Neuronal stem cell (in vitro differentiated cells): Measurements from ENCODE around the gene UBXN6.

Experiments used
- DNase-seq: peaks from one replicate; pipeline ENCODE4 v3.0.0-alpha.2; 2013; ENCODE audit warnings: low spot score
- H2AFZ ChIP-seq: one replicate; pipeline ENCODE4 v1.6.1; 2013; ENCODE audit warnings: mild to moderate bottlenecking, low read length, inconsistent platforms
- H2AK5ac ChIP-seq: 2 replicates; pipeline ENCODE4 v1.6.1; 2013; ENCODE audit warnings: low read depth, mild to moderate bottlenecking, inconsistent platforms, low read length, moderate library complexity, mixed read lengths
- H2BK120ac ChIP-seq: 2 replicates; pipeline ENCODE4 v1.6.1; 2013; ENCODE audit warnings: low read depth, mild to moderate bottlenecking, inconsistent platforms, low read length, moderate library complexity, mixed read lengths
- H2BK12ac ChIP-seq: one replicate; pipeline ENCODE4 v1.6.1; 2013; ENCODE audit warnings: low read length, inconsistent platforms
- H2BK15ac ChIP-seq: 2 replicates; pipeline ENCODE4 v1.6.1; 2013; ENCODE audit warnings: mild to moderate bottlenecking, low read length, inconsistent platforms, mixed read lengths
- H2BK5ac ChIP-seq: one replicate; pipeline ENCODE4 v1.6.1; 2013; ENCODE audit warnings: inconsistent platforms, mild to moderate bottlenecking, low read length, moderate library complexity
- H3K14ac ChIP-seq: one replicate; pipeline ENCODE4 v1.6.1; 2013; ENCODE audit warnings: low read length, inconsistent platforms
- H3K18ac ChIP-seq: 2 replicates; pipeline ENCODE4 v1.6.1; 2013; ENCODE audit warnings: low read length, inconsistent platforms
- H3K23ac ChIP-seq: 2 replicates; pipeline ENCODE4 v1.6.1; 2013; ENCODE audit warnings: low read depth, mild to moderate bottlenecking, mixed read lengths, low read length, inconsistent platforms; ENCODE audit not compliant: poor library complexity
- H3K27ac ChIP-seq: replicated peaks from 3 replicates; pipeline ENCODE4 v1.5.1; 2013; ENCODE audit warnings: low read length, inconsistent platforms
- H3K27me3 ChIP-seq, 3 experiments: 2 replicates each; pipeline ENCODE4 v1.6.1; 2013; ENCODE audit warnings: low read length in 3 of 3, mild to moderate bottlenecking in 2 of 3, inconsistent platforms in 1 of 3, low read depth in 1 of 3, mixed read lengths in 1 of 3, moderate library complexity in 1 of 3; ENCODE audit not compliant: control insufficient read depth in 3 of 3, insufficient read depth in 3 of 3
- H3K36me3 ChIP-seq, 2 donors: replicated peaks in 1 of 2; 2 replicates each; pipeline ENCODE4 v1.6.1; 2013; ENCODE audit warnings: low read length in 2 of 2; ENCODE audit not compliant: control insufficient read depth in 2 of 2, insufficient read depth in 2 of 2
- H3K4ac ChIP-seq: 2 replicates; pipeline ENCODE4 v1.6.1; 2013; ENCODE audit warnings: inconsistent platforms, mild to moderate bottlenecking, low read length, moderate library complexity
- H3K4me1 ChIP-seq, 2 donors: 1 replicate in 1 of 2; 2 replicates in 1 of 2; pipeline ENCODE4 v1.6.1; 2013; ENCODE audit warnings: low read length in 2 of 2, low read depth in 1 of 2; ENCODE audit not compliant: control insufficient read depth in 2 of 2, insufficient read depth in 1 of 2
- H3K4me2 ChIP-seq: one replicate; pipeline ENCODE4 v1.6.1; 2013; ENCODE audit warnings: mild to moderate bottlenecking, low read length, inconsistent platforms; ENCODE audit not compliant: insufficient read depth, poor library complexity, severe bottlenecking
- H3K4me3 ChIP-seq, 2 donors: 2 replicates each; pipeline ENCODE4 v1.5.1; 2013; ENCODE audit warnings: low read length in 2 of 2, mild to moderate bottlenecking in 2 of 2, inconsistent platforms in 1 of 2, moderate library complexity in 1 of 2
- H3K79me1 ChIP-seq: one replicate; pipeline ENCODE4 v1.6.1; 2013; ENCODE audit warnings: low read depth, mild to moderate bottlenecking, inconsistent platforms, low read length, moderate library complexity
- H3K9ac ChIP-seq: one replicate; pipeline ENCODE4 v1.6.1; 2013; ENCODE audit warnings: mild to moderate bottlenecking, low read depth, low read length, inconsistent platforms; ENCODE audit not compliant: poor library complexity
- H3K9me3 ChIP-seq, 2 donors: replicated peaks in 1 of 2; 2 replicates each; pipeline versions ENCODE3 to v1.6.1; 2013; ENCODE audit warnings: low read length in 2 of 2, mild to moderate bottlenecking in 2 of 2, inconsistent platforms in 1 of 2, low read depth in 1 of 2, mixed read lengths in 1 of 2, moderate library complexity in 1 of 2; ENCODE audit not compliant: control insufficient read depth in 2 of 2, insufficient read depth in 1 of 2
- H4K8ac ChIP-seq: one replicate; pipeline ENCODE4 v1.6.1; 2013; ENCODE audit warnings: low read depth, mild to moderate bottlenecking, inconsistent platforms, low read length, moderate library complexity
- H4K91ac ChIP-seq: one replicate; pipeline ENCODE4 v1.6.1; 2013; ENCODE audit warnings: low read length, low read depth, mild to moderate bottlenecking, inconsistent platforms; ENCODE audit not compliant: poor library complexity
- WGBS, 2 donors: extraction: QIAGEN DNeasy Blood & Tissue Kit; methylation state at CpG; one replicate each; pipeline ENCODE4 v1.1.7; 2013; ENCODE audit warnings: missing lambda C conversion rate in 2 of 2, mixed read lengths in 1 of 2; ENCODE audit not compliant: insufficient read length in 2 of 2, insufficient replicate concordance in 1 of 2; ENCODE audit errors: extremely low coverage in 2 of 2; 5-methylcytosine and 5-hydroxymethylcytosine counted together

UBXN6 gene

GRCh38 chr19:4456843-4457653, 546 bp downstream of the UBXN6 start:
- Histone ChIP-seq H4K91ac (no peak overlapping the region), H2BK5ac (peak overlapping the region; percentile 82), H3K9ac (peak overlapping the region; percentile 90), H2BK120ac (no peak overlapping the region), H3K4me1 (peaks cover 8 to 15% of the 10 kb centered on the region in 2 donors), H3K4me3 (peak overlapping the region; percentile 84 to 94), H3K79me1 (peaks cover 1% of the 10 kb centered on the region), H3K4me2 (peak overlapping the region; percentile 74), H2BK15ac (no peak overlapping the region), H2AK5ac (peak overlapping the region; percentile 85), H3K23ac (no peak overlapping the region), H3K9me3 (no peaks in the 10 kb centered on the region), H3K14ac (no peak overlapping the region), H3K27me3 (no peaks in the 10 kb centered on the region), H2AFZ (peak overlapping the region; percentile 84), H2BK12ac (no peak overlapping the region), H3K27ac (peak overlapping the region; percentile 97), H3K36me3 (peaks cover 6 to 24% of the 10 kb centered on the region in 2 donors), H3K4ac (no peak overlapping the region), H3K18ac (peak overlapping the region; percentile 99), H4K8ac (no peak overlapping the region)
- peak; percentile 82 for DNase-seq
- no CpG with 5 or more reads among the region's 53 CpGs for WGBS, 2 donors

GRCh38 chr19:4456476-4456842, 1.1 kb downstream of the UBXN6 start:
- Histone ChIP-seq H2BK5ac (peak overlapping the region; percentile 82), H3K4me1 (peaks cover 8 to 15% of the 10 kb centered on the region in 2 donors), H3K14ac (no peak overlapping the region), H2AFZ (peak overlapping the region; percentile 55), H2BK120ac (no peak overlapping the region), H3K9me3 (no peaks in the 10 kb centered on the region), H3K4ac (no peak overlapping the region), H3K27ac (no peak overlapping the region), H3K9ac (peak overlapping the region; percentile 75), H3K4me2 (peak overlapping the region; percentile 74), H4K8ac (no peak overlapping the region), H3K27me3 (no peaks in the 10 kb centered on the region), H2BK15ac (no peak overlapping the region), H3K23ac (no peak overlapping the region), H2BK12ac (no peak overlapping the region), H3K79me1 (peaks cover 1% of the 10 kb centered on the region), H4K91ac (no peak overlapping the region), H3K4me3 (peak overlapping the region; percentile 82 to 84), H3K18ac (peak overlapping the region; percentile 11), H3K36me3 (peaks cover 6 to 28% of the 10 kb centered on the region in 2 donors), H2AK5ac (peak overlapping the region; percentile 85)
- no peak for DNase-seq
- no CpG with 5 or more reads among the region's 9 CpGs for WGBS, 2 donors

- Histone ChIP-seq H3K9ac (peak overlapping the region; percentile 75), H2AK5ac (peak overlapping the region; percentile 26), H3K9me3 (no peaks in the 10 kb centered on the region), H2BK5ac (peak overlapping the region; percentile 82), H2BK120ac (no peak overlapping the region), H3K36me3 (peaks cover 6 to 33% of the 10 kb centered on the region in 2 donors), H3K27me3 (no peaks in the 10 kb centered on the region), H3K14ac (no peak overlapping the region), H4K8ac (no peak overlapping the region), H3K27ac (no peak overlapping the region), H3K18ac (no peak overlapping the region), H2BK12ac (no peak overlapping the region), H3K4me2 (peak overlapping the region; percentile 29), H2AFZ (no peak overlapping the region), H3K4me1 (peaks cover 8 to 15% of the 10 kb centered on the region in 2 donors), H3K23ac (no peak overlapping the region), H3K4me3 (peak overlapping the region in 1 of 2 donors; percentile 84), H3K79me1 (peaks cover 1% of the 10 kb centered on the region), H4K91ac (no peak overlapping the region), H2BK15ac (no peak overlapping the region), H3K4ac (no peak overlapping the region)
- WGBS, 2 donors: no CpG with 5 or more reads among the region's 15 CpGs
- no peak for DNase-seq
These were observed 1.7 kb downstream of the UBXN6 start for GRCh38 chr19:4455719-4456475.
